ENCODE results near the gene MTARC1.

- TF ChIP-seq CTCF (optimal IDR thresholded peaks at IDR 0.05 in 1 of 3, IDR thresholded peaks at IDR 0.05 in 1 of 3, conservative IDR thresholded peaks at IDR 0.05 in 1 of 3; ENCODE audit: extremely low read depth in 1 of 3, insufficient read depth in 2 of 3, low read length in 3 of 3) (no peak), EZH2 (IDR thresholded peaks at IDR 0.05; ENCODE audit: low read length) (no peak)
Measured at GRCh38 chr1:220755309-220755708, 31.4 kb upstream of the MTARC1 start.

Data from keratinocyte (primary cell).